MM.1S (cell line): Measurements from ENCODE around the gene IL6ST.

Experiments
- DNase-seq: peaks from one replicate; pipeline ENCODE4 v3.0.0-alpha.2; 2015
- H2AFZ ChIP-seq: fragments of 300-600 bp; sonication (generic); 2 replicates; pipeline ENCODE4 v1.6.0; 2016; ENCODE audit warnings: antibody characterized with exemption, low read length
- H3F3A ChIP-seq: fragments of 300-600 bp; sonication (generic); 2 replicates; pipeline ENCODE4 v1.6.1; 2016; ENCODE audit warnings: mild to moderate bottlenecking, antibody characterized with exemption, low read length, moderate library complexity, mixed read lengths; ENCODE audit not compliant: insufficient read depth
- H3K27ac ChIP-seq: fragments of 300-600 bp; sonication (generic); 2 replicates; pipeline ENCODE4 v1.5.1; 2016; ENCODE audit warnings: mild to moderate bottlenecking, low read length
- H3K27me3 ChIP-seq: fragments of 300-600 bp; sonication (generic); replicated peaks from 2 replicates; pipeline ENCODE4 v1.6.0; 2016; ENCODE audit warnings: low read length; ENCODE audit not compliant: insufficient read depth
- H3K36me3 ChIP-seq: fragments of 300-600 bp; sonication (generic); replicated peaks from 2 replicates; pipeline ENCODE4 v1.6.1; 2016; ENCODE audit warnings: mild to moderate bottlenecking, low read length, mixed read lengths; ENCODE audit not compliant: insufficient read depth
- H3K4me1 ChIP-seq: fragments of 300-600 bp; sonication (generic); 2 replicates; pipeline ENCODE4 v1.6.1; 2016; ENCODE audit warnings: low read length, mixed read lengths
- H3K4me2 ChIP-seq: fragments of 300-600 bp; sonication (generic); 2 replicates; pipeline ENCODE4 v1.6.0; 2016; ENCODE audit warnings: low read depth, low read length
- H3K4me3 ChIP-seq: fragments of 300-600 bp; sonication (generic); 2 replicates; pipeline ENCODE4 v1.5.1; 2016; ENCODE audit warnings: low read length, mixed read lengths
- H3K79me2 ChIP-seq: fragments of 300-600 bp; sonication (generic); 2 replicates; pipeline ENCODE4 v1.6.1; 2016; ENCODE audit warnings: mixed run types, low read length, mixed read lengths
- H3K9ac ChIP-seq: fragments of 300-600 bp; sonication (generic); 2 replicates; pipeline ENCODE4 v1.6.1; 2016; ENCODE audit warnings: low read length, mixed read lengths
- H3K9me2 ChIP-seq: fragments of 300-600 bp; sonication (generic); replicated peaks from 2 replicates; pipeline ENCODE4 v1.6.1; 2016; ENCODE audit warnings: mild to moderate bottlenecking, low read length, mixed read lengths; ENCODE audit not compliant: insufficient read depth
- H3K9me3 ChIP-seq: fragments of 300-600 bp; sonication (generic); replicated peaks from 2 replicates; pipeline ENCODE4 v1.6.1; 2016; ENCODE audit warnings: mild to moderate bottlenecking, low read length, mixed read lengths; ENCODE audit not compliant: insufficient read depth
- H4K20me1 ChIP-seq: fragments of 300-600 bp; sonication (generic); 2 replicates; pipeline ENCODE4 v1.6.1; 2016; ENCODE audit warnings: mild to moderate bottlenecking, low read length, moderate library complexity, mixed read lengths; ENCODE audit not compliant: insufficient read depth
- EZH2 ChIP-seq: fragments of 300-600 bp; sonication (generic); optimal IDR thresholded peaks from 2 replicates; pipeline ENCODE3; 2017; ENCODE audit warnings: low read depth, mild to moderate bottlenecking, antibody characterized with exemption, low read length, mixed read lengths
- EZH2phosphoT487 ChIP-seq: fragments of 300-600 bp; sonication (generic); IDR thresholded peaks from 2 replicates; pipeline ENCODE4 v1.6.1; 2018; ENCODE audit warnings: antibody characterized with exemption, low read length
- TF ChIP-seq, protein P1 (sequence below): fragments of 300-600 bp; sonication (generic); IDR thresholded peaks from 2 replicates; pipeline ENCODE4 v1.5.1; 2016; ENCODE audit warnings: antibody characterized with exemption, low read length, mixed read lengths

Gene IL6ST

DNA sequence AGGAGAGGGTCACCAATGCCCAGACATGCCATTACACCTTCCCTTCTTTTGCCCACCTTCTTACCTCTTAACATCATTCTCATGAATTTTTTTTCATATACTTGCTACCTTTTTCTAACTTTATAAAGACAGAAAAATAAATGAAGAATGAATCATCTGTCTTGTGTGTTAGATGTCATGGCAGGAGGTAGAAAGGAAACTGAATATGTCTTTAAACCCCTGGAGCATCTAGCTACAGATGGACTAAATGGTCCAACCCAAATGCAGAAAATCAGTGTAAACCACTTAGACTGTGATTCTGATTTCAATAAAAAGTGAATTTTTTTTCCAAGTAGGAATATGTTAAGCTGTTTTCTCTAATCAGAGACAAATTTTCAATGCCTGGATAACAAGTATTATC lies 11.8 kb upstream of the IL6ST start:
- peak overlapping the region; percentile 35; the same call in 1 of the 2 replicates for H3K27ac ChIP-seq
- no peaks in the 10 kb centered on the region for H3K79me2 ChIP-seq
- no peak for TF ChIP-seq EZH2phosphoT487
- H3K4me2 ChIP-seq, result peak overlapping the region; percentile 28
- peaks cover 15% of the 10 kb centered on the region for H3K4me1 ChIP-seq
- H3K27me3 ChIP-seq, result no peaks in the 10 kb centered on the region
- DNase-seq, result no peak
- no peaks in the 10 kb centered on the region for H3K9me3 ChIP-seq
- no peaks in the 10 kb centered on the region for H3K9me2 ChIP-seq
- H3K36me3 ChIP-seq, result no peaks in the 10 kb centered on the region
- no peak overlapping the region for H3K4me3 ChIP-seq
- no peaks in the 10 kb centered on the region for H4K20me1 ChIP-seq
- no peak overlapping the region for H2AFZ ChIP-seq
- H3K9ac ChIP-seq, result no peak overlapping the region
- H3F3A ChIP-seq, result peaks cover 6% of the 10 kb centered on the region

DNA sequence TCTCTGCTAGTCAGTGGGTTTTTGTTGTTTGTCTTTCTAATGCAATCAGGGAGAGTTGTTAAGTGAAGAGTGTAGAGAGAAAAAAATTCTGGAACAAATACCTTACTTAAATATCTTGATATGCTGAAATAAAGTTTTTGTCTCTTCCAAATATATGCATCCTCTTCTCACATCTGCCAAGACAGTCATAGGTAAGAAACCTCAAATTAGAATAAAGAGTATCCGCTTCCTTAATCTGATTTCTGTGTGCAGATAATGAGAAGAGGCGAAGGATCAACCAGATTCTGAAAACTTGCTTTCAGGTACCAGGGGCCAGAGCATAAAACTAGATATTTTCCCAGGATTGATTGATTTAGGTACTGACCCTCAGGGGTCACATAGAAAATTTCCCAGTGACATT lies 11.3 kb upstream of the IL6ST start:
- Histone ChIP-seq H3K9me3 (no peaks in the 10 kb centered on the region), H2AFZ (no peak overlapping the region), H3F3A (0 out of 2 replicates have a peak, but pooled peaks cover 2% of the 10 kb centered on the region), H3K36me3 (no peaks in the 10 kb centered on the region), H3K4me2 (peak overlapping the region; percentile 28; the same call in 1 of the 2 replicates), H4K20me1 (no peaks in the 10 kb centered on the region), H3K27ac (peak overlapping the region; percentile 35; the same call in 1 of the 2 replicates), H3K4me3 (no peak overlapping the region), H3K27me3 (no peaks in the 10 kb centered on the region), H3K4me1 (peaks cover 11% of the 10 kb centered on the region; the same call in 1 of the 2 replicates), H3K9me2 (no peaks in the 10 kb centered on the region), H3K79me2 (no peaks in the 10 kb centered on the region), H3K9ac (no peak overlapping the region)
- TF ChIP-seq, protein P1, sequence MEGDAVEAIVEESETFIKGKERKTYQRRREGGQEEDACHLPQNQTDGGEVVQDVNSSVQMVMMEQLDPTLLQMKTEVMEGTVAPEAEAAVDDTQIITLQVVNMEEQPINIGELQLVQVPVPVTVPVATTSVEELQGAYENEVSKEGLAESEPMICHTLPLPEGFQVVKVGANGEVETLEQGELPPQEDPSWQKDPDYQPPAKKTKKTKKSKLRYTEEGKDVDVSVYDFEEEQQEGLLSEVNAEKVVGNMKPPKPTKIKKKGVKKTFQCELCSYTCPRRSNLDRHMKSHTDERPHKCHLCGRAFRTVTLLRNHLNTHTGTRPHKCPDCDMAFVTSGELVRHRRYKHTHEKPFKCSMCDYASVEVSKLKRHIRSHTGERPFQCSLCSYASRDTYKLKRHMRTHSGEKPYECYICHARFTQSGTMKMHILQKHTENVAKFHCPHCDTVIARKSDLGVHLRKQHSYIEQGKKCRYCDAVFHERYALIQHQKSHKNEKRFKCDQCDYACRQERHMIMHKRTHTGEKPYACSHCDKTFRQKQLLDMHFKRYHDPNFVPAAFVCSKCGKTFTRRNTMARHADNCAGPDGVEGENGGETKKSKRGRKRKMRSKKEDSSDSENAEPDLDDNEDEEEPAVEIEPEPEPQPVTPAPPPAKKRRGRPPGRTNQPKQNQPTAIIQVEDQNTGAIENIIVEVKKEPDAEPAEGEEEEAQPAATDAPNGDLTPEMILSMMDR, result no peak
- TF ChIP-seq EZH2phosphoT487 (no peak), EZH2 (no peak)
- DNase-seq, result no peak

DNA sequence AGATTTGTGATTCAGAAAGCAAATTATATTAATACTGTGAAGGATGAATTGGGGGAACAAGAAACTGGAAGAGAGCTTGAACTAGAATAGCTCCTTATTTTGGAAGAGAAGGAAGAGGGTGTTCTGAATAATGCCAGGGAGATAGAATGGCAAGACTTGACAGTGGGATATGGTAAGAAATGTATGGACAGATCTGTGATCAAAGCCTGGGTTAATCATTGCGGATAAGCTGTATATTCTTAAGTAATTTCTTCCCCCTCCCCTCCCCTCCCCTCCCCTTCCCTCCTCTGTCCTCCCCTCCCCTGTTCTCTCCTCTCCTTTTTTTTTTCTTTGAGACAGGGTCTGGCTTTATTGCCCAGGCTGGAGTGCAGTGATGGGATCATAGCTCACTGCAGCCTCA lies 10.1 kb upstream of the IL6ST start:
- H3K9me2 ChIP-seq, result no peaks in the 10 kb centered on the region
- no peak for DNase-seq
- no peak overlapping the region for H3K4me2 ChIP-seq
- H2AFZ ChIP-seq, result no peak overlapping the region
- H3K36me3 ChIP-seq, result no peaks in the 10 kb centered on the region
- TF ChIP-seq EZH2 (no peak), EZH2phosphoT487 (no peak)
- TF ChIP-seq, protein P1, result no peak
- H3K79me2 ChIP-seq, result no peaks in the 10 kb centered on the region
- H3K4me1 ChIP-seq, result peaks cover 8% of the 10 kb centered on the region; the same call in 1 of the 2 replicates
- no peak overlapping the region for H3K9ac ChIP-seq
- H3K27ac ChIP-seq, result no peak overlapping the region
- no peaks in the 10 kb centered on the region for H3K27me3 ChIP-seq
- H3F3A ChIP-seq, result no peaks in the 10 kb centered on the region
- no peaks in the 10 kb centered on the region for H3K9me3 ChIP-seq
- no peak overlapping the region for H3K4me3 ChIP-seq
- H4K20me1 ChIP-seq, result no peaks in the 10 kb centered on the region

DNA sequence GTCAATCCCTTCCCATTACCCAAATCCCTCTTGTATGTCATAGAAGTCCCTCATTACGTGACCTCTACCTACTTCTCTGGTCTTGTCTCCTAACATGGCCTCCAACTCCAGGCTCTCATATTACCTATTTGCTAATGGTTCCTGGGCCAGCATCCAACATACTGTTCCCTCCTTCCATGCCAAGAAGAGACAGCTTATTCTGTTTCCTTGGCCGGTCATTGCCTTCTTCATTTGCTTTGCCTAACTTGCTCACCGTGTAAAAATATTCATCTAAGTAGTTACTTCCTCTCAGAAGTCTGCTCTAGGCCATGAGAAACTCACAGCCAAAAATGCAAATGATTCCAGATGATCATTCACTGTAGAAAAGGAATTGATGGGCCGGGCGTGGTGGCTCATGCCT lies 8.9 kb upstream of the IL6ST start:
- Histone ChIP-seq H3K4me1 (peaks cover 8% of the 10 kb centered on the region; the same call in 1 of the 2 replicates), H3K9me3 (no peaks in the 10 kb centered on the region), H3F3A (no peaks in the 10 kb centered on the region), H3K4me2 (no peak overlapping the region), H4K20me1 (no peaks in the 10 kb centered on the region), H2AFZ (no peak overlapping the region), H3K9ac (no peak overlapping the region), H3K27ac (no peak overlapping the region), H3K36me3 (no peaks in the 10 kb centered on the region), H3K4me3 (no peak overlapping the region), H3K27me3 (no peaks in the 10 kb centered on the region), H3K9me2 (no peaks in the 10 kb centered on the region), H3K79me2 (no peaks in the 10 kb centered on the region)
- TF ChIP-seq EZH2phosphoT487 (no peak), EZH2 (no peak)
- TF ChIP-seq, protein P1, result no peak
- DNase-seq, result no peak
